Uterus (tissue), 4 donors: Measurements from ENCODE around the gene ARHGAP1. TPM values are rescaled to one million over a fixed set of nuclear protein-coding genes. Genes with fewer than 3 reads are reported as not detected.
"Not testable (repeated sequence)": the region's sequence is repeated elsewhere in the genome, so short reads cannot be mapped to it uniquely, and the experiment has no call there.

Experiments
- DNase-seq, 2 donors: peaks; one replicate each; pipeline ENCODE4 v3.0.0-alpha.2; 2019 to 2020
- H3K27ac ChIP-seq, 2 donors: fragments of 200-600 bp; sonication (generic); 1 replicate in 1 of 2; 2 replicates in 1 of 2; pipeline ENCODE4 v1.5.1; 2016 to 2018
- H3K27me3 ChIP-seq, 2 donors: fragments of 200-600 bp; sonication (generic); one replicate each; pipeline ENCODE4 v1.5.1; 2018 to 2019; ENCODE audit warnings: control low read depth in 1 of 2
- H3K36me3 ChIP-seq, 2 donors: fragments of 200-600 bp; sonication (generic); one replicate each; pipeline ENCODE4 v1.5.1; 2019; ENCODE audit warnings: control low read depth in 1 of 2
- H3K4me1 ChIP-seq, 2 donors: fragments of 200-600 bp; sonication (generic); one replicate each; pipeline ENCODE4 v1.5.1; 2018 to 2019; ENCODE audit warnings: control low read depth in 1 of 2
- H3K4me3 ChIP-seq, 2 donors: fragments of 200-600 bp; sonication (generic); 1 replicate in 1 of 2; 2 replicates in 1 of 2; pipeline ENCODE4 v1.5.1; 2018 to 2019; ENCODE audit warnings: mild to moderate bottlenecking in 1 of 2
- H3K9me3 ChIP-seq, 2 donors: fragments of 200-600 bp; sonication (generic); one replicate each; pipeline ENCODE4 v1.5.1; 2019; ENCODE audit warnings: control low read depth in 1 of 2
- POLR2A ChIP-seq, 2 donors: fragments of 450-650 bp; IDR thresholded peaks; one replicate each; pipeline ENCODE4 v1.6.1; 2016; ENCODE audit warnings: antibody characterized with exemption in 2 of 2, mild to moderate bottlenecking in 1 of 2, moderate library complexity in 1 of 2
- intact Hi-C: fragments of 100-400 bp; cut with DNase I; formaldehyde crosslinking; loops from one replicate; pipeline ENCODE4 v1.15.1; 2023; ENCODE audit warnings: low total_unique reads
- total RNA-seq, 4 donors: library from RNA; depleted of rRNA in 3 of 4; stranded (reverse); fragments of >200 nt in 3 of 4; gene quantifications; one replicate each; pipeline versions ENCODE4 v1.1.0 to v1.2.4, GENCODE V29; 2014 to 2023
- TF ChIP-seq, protein P1 (sequence below), 4 experiments: fragments of 200-600 bp in 2 of 4; fragments of 450-650 bp in 2 of 4; sonication (generic) in 2 of 4; IDR thresholded peaks; one replicate each; pipeline ENCODE4 v1.5.1; 2016 to 2019; ENCODE audit warnings: antibody characterized with exemption in 4 of 4, mild to moderate bottlenecking in 2 of 4, moderate library complexity in 1 of 4
- donor health status: DM: yes; HTN: yes; CAD: no.

ARHGAP1 gene
- total RNA-seq, 4 donors from 2014 or later, result 27.9 to 114 (median 37.3) TPM

DNA sequence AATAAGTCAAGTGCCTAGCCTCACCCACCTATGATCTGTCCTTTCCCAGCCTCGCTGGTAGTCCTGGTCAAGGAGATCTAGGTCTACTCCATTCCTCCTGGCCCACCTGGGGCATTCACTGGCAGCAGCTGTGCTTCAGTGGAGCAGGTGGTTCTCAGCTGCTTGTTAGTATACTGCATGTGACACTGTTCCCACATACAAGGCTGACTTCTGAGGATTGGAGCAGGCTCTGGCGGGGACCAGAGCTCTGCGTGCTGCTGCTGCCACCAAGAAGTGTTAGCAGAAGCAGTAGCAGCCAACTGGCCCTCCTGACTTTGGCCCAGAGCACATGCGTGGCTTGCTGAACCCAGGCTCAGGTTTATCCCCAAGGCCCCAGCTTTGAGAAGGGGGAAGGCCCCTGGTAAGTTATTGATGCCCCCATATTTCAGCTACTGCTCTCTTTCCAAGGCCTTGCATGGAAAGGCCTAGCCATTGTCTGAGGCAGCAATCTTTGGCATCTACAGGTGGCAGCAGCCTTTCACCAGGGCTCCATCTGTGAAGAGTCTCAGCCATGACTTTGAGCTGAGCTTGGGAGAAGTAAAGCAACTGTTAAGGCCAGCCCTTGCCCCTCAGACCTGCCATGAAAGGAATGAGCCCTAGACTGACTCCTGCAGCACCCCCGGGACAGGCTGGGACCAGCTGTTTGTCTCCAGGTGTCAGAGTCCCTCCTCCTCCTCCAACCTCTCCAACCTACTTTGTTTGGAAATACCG, 26.5 kb downstream of the ARHGAP1 start:
- Histone ChIP-seq H3K9me3 (no peaks in the 10 kb centered on the region), H3K27me3 (no peaks in the 10 kb centered on the region), H3K4me1 (peaks cover 5 to 13% of the 10 kb centered on the region in 2 donors), H3K4me3 (no peak overlapping the region), H3K27ac (peak overlapping the region; percentile 78 to 82), H3K36me3 (no peaks in the 10 kb centered on the region)
- intact Hi-C loops, result no loop called here
- no peak for DNase-seq
- TF ChIP-seq, protein P1, sequence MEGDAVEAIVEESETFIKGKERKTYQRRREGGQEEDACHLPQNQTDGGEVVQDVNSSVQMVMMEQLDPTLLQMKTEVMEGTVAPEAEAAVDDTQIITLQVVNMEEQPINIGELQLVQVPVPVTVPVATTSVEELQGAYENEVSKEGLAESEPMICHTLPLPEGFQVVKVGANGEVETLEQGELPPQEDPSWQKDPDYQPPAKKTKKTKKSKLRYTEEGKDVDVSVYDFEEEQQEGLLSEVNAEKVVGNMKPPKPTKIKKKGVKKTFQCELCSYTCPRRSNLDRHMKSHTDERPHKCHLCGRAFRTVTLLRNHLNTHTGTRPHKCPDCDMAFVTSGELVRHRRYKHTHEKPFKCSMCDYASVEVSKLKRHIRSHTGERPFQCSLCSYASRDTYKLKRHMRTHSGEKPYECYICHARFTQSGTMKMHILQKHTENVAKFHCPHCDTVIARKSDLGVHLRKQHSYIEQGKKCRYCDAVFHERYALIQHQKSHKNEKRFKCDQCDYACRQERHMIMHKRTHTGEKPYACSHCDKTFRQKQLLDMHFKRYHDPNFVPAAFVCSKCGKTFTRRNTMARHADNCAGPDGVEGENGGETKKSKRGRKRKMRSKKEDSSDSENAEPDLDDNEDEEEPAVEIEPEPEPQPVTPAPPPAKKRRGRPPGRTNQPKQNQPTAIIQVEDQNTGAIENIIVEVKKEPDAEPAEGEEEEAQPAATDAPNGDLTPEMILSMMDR (IDR thresholded peaks at IDR 0.05), result no peak
- TF ChIP-seq POLR2A (IDR thresholded peaks at IDR 0.05), result no peak

DNA sequence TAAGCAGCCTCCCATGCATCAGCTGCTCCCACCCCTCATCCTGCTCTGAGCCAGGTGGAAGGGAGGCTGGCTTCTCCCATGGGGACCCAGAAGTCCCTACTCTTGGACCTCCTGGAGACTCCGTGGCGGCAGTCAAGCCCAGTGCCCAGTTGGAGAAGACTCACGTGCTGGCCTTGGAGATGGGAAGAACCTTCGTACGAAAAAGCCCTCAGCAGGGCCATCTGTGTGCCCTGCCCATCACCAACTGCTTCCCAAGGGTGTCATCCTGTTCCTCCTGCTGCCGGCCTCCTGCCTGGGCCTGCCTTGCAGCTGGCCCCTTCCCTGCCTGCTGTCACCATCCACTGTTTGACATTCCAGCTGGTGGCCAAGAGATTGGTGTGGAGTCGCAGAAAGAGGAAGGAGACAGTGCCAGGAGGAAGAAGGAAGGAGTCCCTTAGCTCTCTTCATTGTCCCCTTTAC, 28.0 kb downstream of the ARHGAP1 start:
- intact Hi-C loops, result no loop called here
- no peaks in the 10 kb centered on the region for H3K9me3 ChIP-seq
- no peak overlapping the region for H3K27ac ChIP-seq
- TF ChIP-seq, protein P1 (IDR thresholded peaks at IDR 0.05), result no peak
- TF ChIP-seq POLR2A (IDR thresholded peaks at IDR 0.05), result no peak
- H3K4me1 ChIP-seq, result peaks cover 5 to 16% of the 10 kb centered on the region in 2 donors
- no peaks in the 10 kb centered on the region for H3K36me3 ChIP-seq
- no peak for DNase-seq
- H3K27me3 ChIP-seq, result no peaks in the 10 kb centered on the region
- H3K4me3 ChIP-seq, result no peak overlapping the region

DNA sequence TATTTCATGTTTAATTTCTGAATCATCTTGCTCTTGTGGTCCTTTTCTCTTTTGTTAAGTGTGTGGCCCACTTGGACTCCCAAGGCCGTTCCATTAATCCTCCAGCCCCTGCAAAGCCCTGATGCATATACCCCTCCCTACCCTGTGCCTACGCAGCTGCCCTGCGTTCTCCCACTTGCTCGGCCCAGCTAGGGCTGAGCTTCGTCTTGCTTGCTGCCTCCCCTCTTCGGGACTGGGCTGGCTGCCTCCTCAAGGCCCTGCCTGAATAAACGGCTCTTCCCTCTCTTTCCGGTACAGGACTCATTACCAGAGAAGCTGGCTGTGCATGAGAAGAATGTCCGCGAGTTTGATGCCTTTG, 28.5 kb downstream of the ARHGAP1 start:
- Histone ChIP-seq H3K9me3 (no peaks in the 10 kb centered on the region), H3K27me3 (no peaks in the 10 kb centered on the region), H3K4me3 (no peak overlapping the region), H3K36me3 (no peaks in the 10 kb centered on the region), H3K27ac (no peak overlapping the region), H3K4me1 (peaks cover 5 to 21% of the 10 kb centered on the region in 2 donors)
- intact Hi-C loops, result no loop called here
- TF ChIP-seq POLR2A (IDR thresholded peaks at IDR 0.05), result no peak
- TF ChIP-seq, protein P1 (IDR thresholded peaks at IDR 0.05), result no peak
- DNase-seq, result no peak

DNA sequence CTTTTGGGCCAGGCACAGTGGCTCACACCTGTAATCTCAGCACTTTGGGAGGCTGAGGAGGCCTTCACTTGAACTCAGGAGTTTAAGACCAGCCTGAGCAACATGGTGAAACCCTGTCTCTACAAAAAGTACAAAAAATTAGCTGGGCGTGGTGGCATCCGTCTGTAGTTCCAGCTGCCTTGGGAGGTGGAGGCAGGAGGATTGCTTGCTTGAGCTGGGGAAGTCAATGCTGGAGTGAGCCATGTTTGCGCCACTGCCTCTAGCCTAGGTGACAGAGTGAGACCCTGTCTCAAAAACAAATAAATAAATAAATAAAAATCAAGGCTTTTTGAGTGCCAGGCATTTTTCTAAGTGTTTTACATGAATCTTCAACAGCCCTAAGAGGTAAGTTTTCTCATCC, 29.9 kb downstream of the ARHGAP1 start:
- H3K36me3 ChIP-seq, H3K4me3 ChIP-seq, H3K27me3 ChIP-seq, intact Hi-C loops, DNase-seq, H3K9me3 ChIP-seq: not testable (repeated sequence)
- peak overlapping the region in 1 of 2 donors; percentile 2 for H3K27ac ChIP-seq
- peaks cover 5 to 17% of the 10 kb centered on the region in 2 donors for H3K4me1 ChIP-seq

DNA sequence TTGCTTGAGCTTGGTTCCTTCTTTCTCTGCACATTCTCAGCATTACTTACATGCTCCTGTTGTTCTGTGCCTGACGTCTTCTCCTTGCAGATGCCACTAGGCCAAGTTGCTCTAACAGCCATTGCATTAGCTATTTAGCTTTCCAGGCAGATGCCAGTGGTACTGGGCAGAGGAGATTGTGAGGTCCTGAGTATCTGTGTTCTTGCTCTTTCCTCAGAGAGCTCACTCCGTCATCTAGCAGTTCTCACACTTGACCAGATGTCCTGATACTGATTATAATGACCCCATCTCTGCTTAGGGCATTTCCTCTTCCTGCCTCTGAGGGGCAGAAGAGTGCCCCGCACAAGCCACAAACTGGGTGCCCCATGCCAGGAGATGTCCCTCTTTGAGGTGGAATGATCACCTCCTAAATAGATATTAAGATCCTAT, 30.7 kb downstream of the ARHGAP1 start:
- H3K4me1 ChIP-seq, result peaks cover 5 to 13% of the 10 kb centered on the region in 2 donors
- H3K27me3 ChIP-seq, result no peaks in the 10 kb centered on the region
- DNase-seq, result no peak
- H3K4me3 ChIP-seq, result no peak overlapping the region
- no peak overlapping the region for H3K27ac ChIP-seq
- TF ChIP-seq, protein P1 (IDR thresholded peaks at IDR 0.05), result no peak
- no peak for TF ChIP-seq POLR2A (IDR thresholded peaks at IDR 0.05)
- H3K36me3 ChIP-seq, result no peaks in the 10 kb centered on the region
- no peaks in the 10 kb centered on the region for H3K9me3 ChIP-seq
- intact Hi-C loops, result no loop called here
